SKM-1 (cell line): ENCODE results near the gene FAM107B.

ENCODE experiments used
- DNase-seq: peaks from one replicate; lab custom pipeline; 2025; ENCODE audit not compliant: unreplicated experiment; lab: John Stamatoyannopoulos, UW

Gene FAM107B

DNA sequence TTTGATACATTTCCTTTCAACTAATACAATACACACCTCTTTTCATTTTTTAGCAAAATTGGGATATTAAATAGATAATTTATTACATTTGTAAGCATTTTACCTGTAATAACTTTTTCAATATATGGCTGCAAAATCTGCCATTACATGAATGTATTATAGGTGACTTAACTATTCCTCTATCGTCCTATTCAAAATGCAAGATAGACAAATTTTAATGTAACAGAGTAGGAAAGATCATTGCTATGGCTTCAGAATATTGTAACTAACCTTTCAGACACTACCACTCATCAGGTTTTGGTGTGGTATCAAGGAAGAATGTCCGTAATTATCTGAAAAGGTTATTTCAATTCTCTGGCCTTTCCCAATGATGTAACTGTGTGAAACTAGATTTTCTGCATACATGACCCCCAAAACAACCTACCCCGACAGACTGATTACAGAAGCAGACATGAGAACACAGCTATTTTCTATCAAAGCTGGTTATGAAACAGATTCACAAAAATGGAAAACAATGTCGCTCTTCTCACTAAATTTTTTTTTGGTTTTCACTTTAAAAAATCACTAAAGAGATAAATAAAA lies 211.2 kb downstream of the FAM107B start:
- DNase-seq: no peak

DNA sequence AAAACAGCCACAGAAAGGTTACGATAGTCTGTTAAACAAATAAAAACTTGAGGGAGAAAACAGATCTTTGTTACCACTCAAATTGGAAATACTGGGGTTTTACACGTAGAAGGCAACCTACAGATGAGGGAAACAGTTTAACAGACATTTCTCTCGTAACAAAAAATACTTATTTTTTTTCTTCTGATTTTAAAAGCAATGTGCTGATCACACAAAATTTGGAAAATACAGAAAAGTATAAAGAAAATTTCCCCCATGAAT lies 211.7 kb downstream of the FAM107B start:
- DNase-seq: no peak

DNA sequence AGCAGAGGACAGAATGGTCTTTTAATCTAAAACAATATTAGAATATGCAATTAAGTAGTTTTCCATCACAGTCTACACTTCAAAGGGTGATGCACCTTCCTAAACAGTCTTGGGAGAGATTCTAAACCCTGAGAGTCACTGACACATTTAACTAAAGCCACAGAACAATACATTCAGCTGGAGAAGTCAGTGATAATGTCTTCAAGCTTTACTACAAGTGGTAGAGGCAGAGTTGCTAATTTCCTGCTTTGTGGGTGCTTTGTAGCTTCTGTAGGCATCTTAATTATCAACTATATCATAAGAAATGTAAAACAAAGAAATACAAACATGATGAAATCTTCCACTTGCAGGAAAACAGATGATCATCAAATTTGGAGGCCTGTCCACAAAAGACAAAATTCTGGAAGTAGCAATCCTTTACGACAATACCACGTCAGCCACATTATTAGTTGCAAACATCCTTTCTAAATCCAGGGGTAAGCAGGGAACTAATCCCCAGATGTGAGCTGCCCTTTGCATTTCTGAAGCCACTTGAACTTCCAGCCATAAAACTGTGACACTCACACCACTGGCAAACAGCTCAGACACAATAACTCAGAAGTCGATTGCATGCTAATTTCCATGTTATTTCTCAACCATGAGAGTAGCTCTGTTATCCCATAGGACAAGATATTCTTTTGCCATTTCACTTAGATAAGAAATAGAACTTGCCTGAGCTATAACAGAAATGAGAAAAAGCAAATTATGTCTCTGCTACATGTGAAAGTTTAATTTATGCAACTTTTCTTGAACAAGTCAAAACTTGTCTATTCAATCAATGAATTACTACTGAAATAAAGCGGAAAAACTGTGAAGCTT lies 212.2 kb downstream of the FAM107B start:
- DNase-seq: no peak

DNA sequence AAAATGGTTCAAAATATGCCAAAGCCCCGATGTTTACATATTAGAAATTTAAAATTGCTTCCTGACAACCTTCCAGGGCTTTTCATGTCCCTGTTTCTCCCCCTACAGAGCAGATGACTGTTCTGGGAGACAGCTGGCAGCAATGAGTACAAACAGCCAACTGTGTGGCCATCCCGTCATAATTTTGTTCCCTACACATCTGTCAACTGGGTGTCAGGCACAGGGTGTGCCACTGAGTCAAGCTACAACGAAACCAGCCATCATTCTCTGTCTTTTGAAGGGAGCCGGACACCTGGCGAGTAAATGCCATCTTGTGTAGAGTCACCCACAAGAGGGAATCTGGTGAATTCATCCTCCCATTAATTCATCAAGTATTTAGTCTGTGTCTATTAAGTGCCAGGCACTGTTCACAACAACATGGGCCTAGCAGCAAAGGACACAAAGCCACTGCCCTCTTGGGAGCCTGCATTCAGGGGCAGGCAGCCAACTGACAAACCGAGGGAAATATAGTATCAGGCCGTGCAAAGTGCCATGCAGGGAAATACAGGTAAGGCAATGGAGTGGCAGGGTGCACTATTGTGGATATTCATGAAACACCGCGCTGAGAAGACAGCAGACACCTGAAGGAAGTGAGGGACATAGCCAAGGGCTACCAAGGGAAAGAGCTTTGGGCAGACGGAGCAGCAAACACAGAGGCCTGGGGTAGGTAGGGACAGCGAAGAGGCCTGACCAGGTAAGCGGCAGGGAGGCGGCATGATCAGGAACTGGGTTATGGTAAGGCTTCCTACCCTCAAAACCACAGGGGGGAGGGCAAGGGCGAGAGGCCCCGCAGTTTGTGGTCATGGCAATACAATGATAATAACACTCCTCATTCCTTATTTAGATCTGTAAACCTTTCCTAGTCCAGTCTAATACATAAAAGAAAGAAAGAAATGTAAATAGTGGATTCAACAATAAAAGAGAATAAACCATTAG lies 213.6 kb downstream of the FAM107B start:
- DNase-seq: no peak

DNA sequence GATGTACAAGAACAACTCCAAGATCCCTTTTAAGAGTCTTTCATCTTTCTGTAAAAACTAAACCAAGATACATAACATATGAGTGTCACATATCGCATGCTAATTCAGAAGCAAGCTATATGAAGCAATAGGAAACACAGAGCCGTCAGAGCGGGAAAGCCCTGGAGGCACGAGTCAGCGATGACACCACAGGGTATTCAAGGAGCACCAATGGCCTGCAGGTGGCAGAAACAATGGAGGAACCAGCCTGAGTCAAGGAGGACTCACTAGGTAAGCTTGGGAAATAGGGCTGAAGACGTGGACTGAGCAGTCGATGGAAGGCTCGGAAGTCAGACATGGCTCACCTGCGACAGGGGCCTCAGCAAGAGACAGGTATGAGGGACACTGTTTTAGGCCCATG lies 214.4 kb downstream of the FAM107B start:
- peak; percentile 34 for DNase-seq

DNA sequence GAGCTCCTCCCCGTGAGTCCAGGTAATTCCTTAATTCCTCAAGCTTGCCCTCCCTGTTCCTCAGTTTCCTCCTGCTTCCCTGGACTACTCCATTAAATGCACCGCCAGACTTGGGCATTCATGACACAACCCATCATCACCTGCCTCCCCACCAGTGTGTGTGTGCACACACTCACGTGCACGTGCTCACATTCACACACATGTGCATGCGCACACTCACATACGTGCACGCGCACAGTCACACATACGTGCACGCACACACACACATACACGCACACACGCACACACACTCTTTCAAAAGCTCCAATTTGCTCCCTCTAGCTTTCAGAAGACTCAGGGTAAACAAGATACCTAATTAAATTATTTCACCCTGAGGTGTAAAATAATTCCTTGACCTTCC lies 216.7 kb downstream of the FAM107B start:
- no peak for DNase-seq

DNA sequence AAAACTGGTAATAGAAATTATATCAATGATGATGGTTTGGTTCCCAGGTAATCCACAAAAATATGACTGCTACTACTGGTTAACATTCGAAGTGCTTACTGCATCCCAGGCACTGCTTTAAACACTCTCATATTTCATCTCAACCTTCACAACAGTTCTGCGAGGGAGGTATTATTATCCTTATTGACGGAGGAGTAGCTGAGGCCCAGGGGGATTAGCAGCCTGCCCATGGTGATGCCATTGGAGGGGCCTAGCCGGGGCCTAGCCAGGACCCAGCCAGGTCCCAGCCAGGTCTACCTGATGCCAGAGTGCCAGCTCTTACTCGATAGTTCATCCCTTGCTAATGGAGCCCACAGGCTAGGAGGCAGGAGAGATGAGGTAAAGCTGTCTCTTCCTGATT lies 217.1 kb downstream of the FAM107B start:
- no peak for DNase-seq

DNA sequence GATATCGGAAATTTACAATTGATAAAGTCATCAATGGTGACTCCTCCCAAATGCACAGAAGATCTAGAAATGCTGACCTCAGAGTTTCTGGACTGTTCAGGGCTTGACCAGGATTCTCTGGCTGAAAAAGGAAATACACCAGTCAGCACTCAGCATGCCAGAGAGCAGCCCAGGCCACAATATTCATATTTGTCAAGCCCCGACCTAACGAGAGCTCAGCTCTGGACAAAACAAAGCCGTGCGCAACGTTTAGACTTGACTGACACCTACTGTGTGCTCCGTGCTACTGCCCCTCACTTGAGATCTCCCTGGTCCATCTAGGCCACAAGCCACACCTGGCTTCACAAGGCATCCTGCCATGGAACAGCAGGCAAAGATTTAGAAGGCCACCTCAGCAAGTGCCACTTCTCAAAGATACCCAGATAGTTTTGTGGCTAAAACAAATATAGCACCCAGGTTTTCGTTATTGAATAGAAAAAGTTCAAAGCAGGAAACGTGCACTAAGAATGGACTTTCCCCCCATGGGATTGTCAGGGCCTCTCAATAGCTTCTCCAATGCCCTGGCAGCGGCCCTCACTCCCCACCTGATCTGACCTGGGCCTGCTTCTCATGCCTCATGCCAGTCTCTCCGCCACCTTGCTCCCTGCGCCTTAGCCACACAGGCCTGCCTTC lies 218.3 kb downstream of the FAM107B start:
- DNase-seq: no peak

DNA sequence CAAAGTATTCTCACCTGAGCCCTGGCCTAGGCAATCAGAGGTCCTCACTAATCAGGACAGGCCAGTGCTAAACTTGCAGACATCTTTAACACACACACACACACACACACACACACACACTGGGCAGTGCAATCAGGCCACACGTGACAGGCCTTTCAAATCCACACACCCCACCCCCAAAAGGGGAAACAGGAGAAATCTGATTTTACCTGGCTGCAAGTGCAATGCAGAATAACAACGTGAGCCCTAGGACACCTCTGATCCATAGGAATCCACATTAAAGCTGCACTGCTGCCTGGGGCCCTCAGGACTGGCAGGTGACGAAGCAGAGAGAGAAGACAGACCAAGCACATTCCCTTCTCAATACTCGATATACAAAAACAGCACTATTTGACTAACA lies 218.9 kb downstream of the FAM107B start:
- no peak for DNase-seq

DNA sequence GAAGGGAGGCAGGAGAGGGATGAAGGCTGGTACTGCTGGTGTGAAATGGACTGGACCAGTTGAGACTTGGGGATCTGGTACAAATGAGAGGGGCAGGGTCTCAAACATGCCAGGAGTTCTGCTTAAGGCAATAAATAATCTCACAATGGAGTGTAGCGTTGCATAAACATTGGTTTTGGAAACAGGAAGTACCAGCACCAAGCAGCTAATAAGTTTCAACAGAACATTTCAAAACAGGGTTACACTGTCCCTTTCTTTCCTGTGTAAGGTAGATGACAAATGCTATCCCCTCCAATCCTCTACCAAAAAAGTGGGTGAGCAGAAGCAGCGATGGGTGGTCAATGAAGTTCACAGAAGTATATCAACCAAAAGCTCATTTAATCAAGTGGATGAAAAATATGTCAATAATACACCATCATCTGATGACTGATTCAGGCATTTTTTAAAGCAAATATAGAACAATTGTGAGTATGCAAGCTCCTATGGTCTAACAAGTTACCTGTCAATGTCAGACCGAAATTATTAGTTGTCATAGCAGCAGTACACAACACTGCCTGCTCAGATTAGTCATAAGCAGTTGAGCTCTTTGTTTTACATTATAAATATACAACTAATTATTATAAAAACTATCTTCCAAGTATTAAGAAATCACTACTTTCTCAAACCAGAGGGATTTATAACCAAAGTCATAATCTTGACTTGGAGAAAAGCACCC lies 220.0 kb downstream of the FAM107B start:
- peak; percentile 21 for DNase-seq

DNA sequence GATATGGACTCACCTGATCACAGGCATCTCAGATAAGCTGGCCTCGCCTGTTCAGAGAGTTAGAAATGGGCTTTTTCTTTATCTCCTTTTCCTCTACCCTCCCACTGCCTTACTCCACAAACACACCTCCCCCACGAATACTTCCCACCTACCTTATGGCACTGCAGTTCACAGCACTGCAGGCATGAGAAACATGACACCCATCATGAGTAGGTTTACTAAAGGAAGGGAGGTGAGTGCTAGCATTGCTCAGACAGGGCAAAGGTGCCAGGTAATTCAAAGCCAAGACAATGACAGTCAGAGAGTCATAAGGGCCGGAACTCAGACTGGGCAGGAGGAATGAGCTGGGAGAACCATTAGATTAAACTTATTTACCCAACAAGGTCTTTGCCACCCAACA lies 220.6 kb downstream of the FAM107B start:
- no peak for DNase-seq

DNA sequence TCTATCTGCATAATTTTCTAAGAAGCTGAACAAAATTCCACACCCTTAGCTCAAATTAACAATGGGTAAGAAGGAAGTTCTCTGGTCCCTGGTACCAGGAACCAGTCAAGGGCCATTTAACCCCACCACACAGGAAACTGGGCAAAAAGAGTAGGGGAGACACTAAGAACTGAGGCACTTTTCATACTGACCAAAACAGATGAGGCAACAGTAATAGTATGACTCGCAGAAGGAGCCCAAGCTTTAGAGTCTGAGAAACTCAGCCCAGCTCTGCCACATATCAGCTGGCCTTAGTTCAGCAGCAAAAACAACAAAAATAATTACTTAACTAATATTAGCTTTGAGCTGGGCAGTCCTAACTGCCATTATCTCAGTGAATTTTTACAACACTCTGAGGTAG lies 221.2 kb downstream of the FAM107B start:
- DNase-seq: peak; percentile 14

DNA sequence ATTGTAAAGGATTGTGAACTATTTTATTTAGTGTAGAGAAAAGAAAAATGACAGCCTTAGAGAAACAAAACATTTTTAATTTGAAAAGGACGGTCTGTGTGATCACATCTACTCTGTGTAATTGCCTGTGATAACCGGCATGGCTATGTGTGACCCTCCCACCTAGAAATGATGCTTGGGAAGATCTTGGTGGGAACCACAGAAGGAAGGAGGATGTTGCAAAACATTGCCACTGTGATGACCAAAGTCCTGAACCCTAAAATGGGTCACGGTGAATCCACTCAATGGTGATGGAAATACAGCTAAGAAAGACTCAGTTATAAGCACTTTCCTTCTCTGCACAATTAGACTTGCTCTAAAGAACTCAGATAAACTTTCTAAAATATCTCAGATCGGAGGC lies 222.7 kb downstream of the FAM107B start:
- DNase-seq: no peak

DNA sequence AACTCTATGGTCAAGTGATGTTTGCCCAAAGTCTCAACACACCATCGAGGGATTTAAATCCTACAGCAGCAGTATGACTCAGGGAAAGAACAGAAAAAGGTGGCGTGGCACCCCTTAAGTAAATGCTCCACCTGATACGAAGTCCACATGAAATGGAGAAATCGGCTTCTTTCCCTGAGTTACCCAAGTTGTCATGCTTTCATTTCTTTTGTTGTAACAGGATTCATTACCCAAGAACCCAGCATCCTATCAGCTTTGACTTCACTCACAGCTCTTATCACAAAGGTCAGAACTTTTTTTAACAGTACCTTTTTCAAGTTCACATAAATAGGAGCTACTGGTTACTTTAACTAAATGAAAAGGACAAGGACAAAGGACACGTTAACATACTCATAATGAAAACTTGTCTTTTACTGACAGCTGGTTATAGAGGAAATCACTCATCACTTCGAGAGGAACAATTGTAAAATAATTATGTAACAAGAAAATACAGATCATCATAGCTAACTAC lies 224.2 kb downstream of the FAM107B start:
- DNase-seq: no peak

DNA sequence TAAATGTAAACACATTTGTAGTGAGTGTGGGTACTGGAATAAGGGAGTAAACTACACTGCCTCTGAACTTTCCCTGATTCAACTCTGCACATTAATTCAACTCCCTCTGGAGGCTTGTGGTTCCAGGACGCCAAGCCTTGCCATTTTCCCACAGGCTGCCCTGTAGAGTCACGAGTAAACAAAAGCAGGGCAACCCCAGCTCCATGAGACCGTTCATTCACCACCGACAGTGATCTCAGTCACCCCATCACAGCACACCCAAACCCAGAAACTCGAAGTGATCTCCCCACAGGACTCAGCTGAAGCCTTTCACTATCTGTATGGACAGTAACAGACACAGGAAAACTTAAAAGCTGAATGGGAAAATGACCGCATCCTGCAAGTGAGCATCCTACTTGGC lies 225.2 kb downstream of the FAM107B start:
- no peak for DNase-seq

DNA sequence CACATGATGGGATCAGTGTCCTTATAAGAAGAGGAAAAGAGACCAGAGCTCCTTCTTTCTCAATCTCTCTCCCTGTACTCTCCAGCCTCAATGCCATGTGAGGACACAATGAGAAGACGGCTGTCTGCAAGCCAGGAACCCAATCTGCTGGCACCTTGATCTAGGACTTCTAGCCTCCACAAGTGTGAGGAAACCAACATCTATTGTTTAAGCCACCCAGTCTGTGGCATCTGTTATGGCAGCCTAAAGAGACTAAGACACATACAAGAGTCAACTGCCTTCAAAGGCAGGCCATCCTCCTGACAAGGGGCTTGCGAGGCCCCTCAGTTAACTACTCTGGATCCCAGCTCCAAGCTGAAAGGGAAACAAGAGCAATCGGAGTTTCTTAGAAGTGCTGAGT lies 225.7 kb downstream of the FAM107B start:
- no peak for DNase-seq

DNA sequence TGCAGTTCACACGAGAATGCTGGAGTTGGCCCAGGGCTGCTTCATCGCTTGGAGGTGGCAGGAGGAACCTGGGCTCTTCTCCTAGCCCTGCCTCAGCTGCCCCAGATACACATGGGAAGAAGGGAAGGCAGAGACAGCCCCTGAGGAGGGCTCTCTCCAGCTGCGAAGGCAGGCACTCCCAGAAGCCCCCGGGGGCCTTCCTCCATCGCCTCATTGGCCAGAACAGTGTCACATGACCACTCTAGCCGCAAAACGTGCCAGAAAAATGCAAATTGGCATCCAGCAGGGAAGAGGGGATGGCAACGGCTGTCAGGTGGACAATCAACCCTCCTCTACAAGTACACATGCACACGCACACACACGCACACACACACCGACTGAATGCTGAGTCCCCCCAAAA lies 226.2 kb downstream of the FAM107B start:
- no peak for DNase-seq

DNA sequence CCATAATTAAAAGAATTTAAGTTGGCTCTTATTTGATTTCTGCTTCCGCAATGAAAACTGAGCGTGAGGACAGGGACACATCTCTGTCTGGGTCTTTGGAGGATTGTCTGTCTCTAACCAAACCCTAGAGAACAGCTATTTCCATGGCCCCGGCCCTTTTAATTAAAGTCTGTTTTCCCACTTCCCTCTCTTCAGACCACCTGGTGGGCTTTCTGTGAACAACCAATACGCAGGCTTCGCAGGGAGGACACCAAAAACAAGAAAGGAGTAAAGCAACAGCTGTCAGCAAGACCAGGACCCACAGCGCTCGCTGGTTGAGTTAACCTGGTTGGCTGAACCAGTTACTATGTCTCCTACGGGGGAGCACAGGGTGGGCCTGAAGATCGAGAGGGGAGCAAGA lies 226.9 kb downstream of the FAM107B start:
- no peak for DNase-seq

DNA sequence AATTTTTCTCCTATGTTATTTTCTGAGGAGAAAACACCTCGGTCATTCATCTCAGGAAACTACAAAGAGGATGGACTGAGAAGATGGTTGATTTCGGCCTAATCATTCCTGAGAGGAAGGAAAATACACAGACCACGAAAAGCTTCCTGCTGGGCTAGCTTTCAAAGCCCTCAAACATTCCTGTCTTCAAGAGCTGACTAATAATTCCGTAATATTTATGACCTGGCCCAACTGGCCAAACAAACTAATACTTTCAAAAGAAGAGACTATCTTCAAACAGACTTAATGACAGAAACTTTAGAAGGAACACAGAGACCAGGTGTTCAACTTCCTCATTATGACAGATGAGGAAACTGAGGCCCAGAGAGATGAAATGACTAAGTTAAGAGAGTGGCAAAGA lies 228.9 kb downstream of the FAM107B start:
- no peak for DNase-seq

DNA sequence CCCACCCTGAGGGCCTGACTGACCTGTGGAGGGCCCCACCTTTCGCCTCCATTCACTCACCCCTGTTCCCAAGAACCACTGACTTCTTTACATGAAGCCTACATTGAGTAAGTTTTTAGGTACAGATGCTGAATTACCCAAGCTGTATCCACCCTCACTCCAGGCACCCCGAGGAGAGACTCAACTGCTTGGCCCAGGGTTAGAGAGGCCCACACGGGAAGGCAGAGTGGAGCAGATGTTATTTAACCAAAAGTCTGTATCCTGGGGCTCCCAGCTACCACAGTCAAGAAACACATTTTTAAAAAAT lies 230.8 kb downstream of the FAM107B start:
- DNase-seq: no peak
